Breast epithelium (tissue), 3 donors: ENCODE data around the gene ZXDA.

Source experiments
- CTCF ChIP-seq, 3 donors: fragments of 450-650 bp; IDR thresholded peaks; one replicate each; pipeline ENCODE4 v1.5.1; 2016 to 2017; ENCODE audit warnings: antibody characterized with exemption in 3 of 3, mild to moderate bottlenecking in 3 of 3, moderate library complexity in 3 of 3
- POLR2A ChIP-seq: fragments of 450-650 bp; IDR thresholded peaks from one replicate; pipeline ENCODE4 v1.6.1; 2016; ENCODE audit warnings: antibody characterized with exemption, mild to moderate bottlenecking, moderate library complexity

- TF ChIP-seq CTCF (IDR thresholded peaks at IDR 0.05) (no peak), POLR2A (no peak)
Measured at GRCh38 chrX:57906790-57907189, 3.5 kb downstream of the ZXDA start.
